Stimulated activated CD8-positive, alpha-beta memory T cell treated with anti-CD3 and anti-CD28 coated beads, Interleukin-15, amount 100 ng/mL, for 1 hour (primary cell): ENCODE measurements around the gene DIP2C.
"Not testable (repeated sequence)": the region's sequence is repeated elsewhere in the genome, so short reads cannot be mapped to it uniquely, and the experiment has no call there.

Source experiments
- DNase-seq: peaks from one replicate; pipeline ENCODE4 v3.0.0-alpha.2; 2020; ENCODE audit warnings: low read depth

DIP2C gene

GRCh38 chr10:371515-371914 is 318.0 kb downstream of the DIP2C start:
- no peak for DNase-seq

GRCh38 chr10:370449-370825 is 319.0 kb downstream of the DIP2C start:
- no peak for DNase-seq

- DNase-seq, result no peak
Measured at GRCh38 chr10:369684-370448, 319.6 kb downstream of the DIP2C start.

GRCh38 chr10:369221-369683 is 320.2 kb downstream of the DIP2C start:
- DNase-seq, result no peak

GRCh38 chr10:368579-369220 is 320.8 kb downstream of the DIP2C start:
- DNase-seq, result no peak

- DNase-seq, result not testable (repeated sequence)
Measured at GRCh38 chr10:368107-368506, 321.4 kb downstream of the DIP2C start.

- no peak for DNase-seq
Measured at GRCh38 chr10:367636-368035, 321.8 kb downstream of the DIP2C start.

GRCh38 chr10:366186-366585 is 323.3 kb downstream of the DIP2C start:
- DNase-seq, result no peak

GRCh38 chr10:364267-364775 is 325.1 kb downstream of the DIP2C start:
- DNase-seq, result no peak

GRCh38 chr10:363152-363551 is 326.3 kb downstream of the DIP2C start:
- DNase-seq, result no peak

- DNase-seq, result no peak
Measured at GRCh38 chr10:361203-362081, 328.0 kb downstream of the DIP2C start.

- DNase-seq, result no peak
Measured at GRCh38 chr10:360653-361052, 328.8 kb downstream of the DIP2C start.

GRCh38 chr10:359762-360161 is 329.7 kb downstream of the DIP2C start:
- no peak for DNase-seq

- no peak for DNase-seq
Measured at GRCh38 chr10:359093-359492, 330.4 kb downstream of the DIP2C start.

GRCh38 chr10:357201-357950 is 332.1 kb downstream of the DIP2C start:
- DNase-seq, result no peak

GRCh38 chr10:356452-356851 is 333.0 kb downstream of the DIP2C start:
- DNase-seq, result no peak

GRCh38 chr10:354901-355617 is 334.4 kb downstream of the DIP2C start:
- DNase-seq, result no peak

- DNase-seq, result no peak
Measured at GRCh38 chr10:352476-353235, 336.8 kb downstream of the DIP2C start.

GRCh38 chr10:351770-352334 is 337.6 kb downstream of the DIP2C start:
- no peak for DNase-seq

GRCh38 chr10:350981-351501 is 338.4 kb downstream of the DIP2C start:
- no peak for DNase-seq
